SK-N-MC (cell line): ENCODE results near the gene C17orf107.

Experiments
- EZH2 ChIP-seq: fragments of 200-600 bp; sonication (generic); IDR thresholded peaks from one replicate; pipeline ENCODE4 v1.6.1; 2017; ENCODE audit warnings: antibody characterized with exemption
- POLR2AphosphoS5 ChIP-seq: IDR thresholded peaks from 2 replicates; pipeline ENCODE4 v1.6.1; 2012; ENCODE audit warnings: mild to moderate bottlenecking, low read depth, low read length, borderline replicate concordance

GRCh38 chr17:4901648-4902344 lies 2.5 kb downstream of the C17orf107 start:
- TF ChIP-seq POLR2AphosphoS5 (no peak), EZH2 (no peak)
